H1 (cell line): Measurements from ENCODE around the gene IRAK1BP1. TPM values are rescaled to one million over a fixed set of nuclear protein-coding genes. Genes with fewer than 3 reads are reported as not detected.

Source experiments
- CTCF ChIA-PET: fragments of 300-600 bp; sonication (Branson Sonifier 250); formaldehyde crosslinking; loops from one replicate; lab custom pipeline; 2021; ENCODE audit not compliant: partially characterized antibody; lab: Charles Lee
- POLR2A ChIA-PET: fragments of 300-600 bp; sonication (Branson Sonifier 250); formaldehyde crosslinking; loops from one replicate; lab custom pipeline; 2021; ENCODE audit warnings: inconsistent platforms; ENCODE audit not compliant: partially characterized antibody; lab: Charles Lee
- DNase-seq, 2 experiments: peaks; one replicate each; pipeline versions ENCODE4 v3.0.0 to v3.0.0-alpha.2; 2010 to 2022; ENCODE audit warnings: low spot score in 2 of 2, low read depth in 1 of 2, mixed read lengths in 1 of 2
- FAIRE-seq: peaks from 2 replicates; lab custom pipeline; 2011; peaks lifted over from hg19 to GRCh38; lab: Jason Lieb, UNC
- H2AFZ ChIP-seq: 2 replicates; pipeline ENCODE4 v1.8.1; 2012; ENCODE audit warnings: low read length, inconsistent platforms
- H2AK5ac ChIP-seq: 2 replicates; pipeline ENCODE4 v1.6.1; 2013; ENCODE audit warnings: low read depth, low read length
- H2BK120ac ChIP-seq: replicated peaks from 2 replicates; pipeline ENCODE3; 2013; ENCODE audit warnings: low read depth, low read length, inconsistent platforms
- H2BK12ac ChIP-seq: 2 replicates; pipeline ENCODE4 v1.6.1; 2013; ENCODE audit warnings: low read depth, low read length
- H2BK15ac ChIP-seq: 2 replicates; pipeline ENCODE4 v1.6.1; 2013; ENCODE audit warnings: low read length
- H2BK20ac ChIP-seq: 2 replicates; pipeline ENCODE4 v1.6.1; 2013; ENCODE audit warnings: low read length
- H2BK5ac ChIP-seq: 2 replicates; pipeline ENCODE4 v1.6.1; 2013; ENCODE audit warnings: low read depth, low read length
- H3K14ac ChIP-seq: 2 replicates; pipeline ENCODE4 v1.6.1; 2013; ENCODE audit warnings: inconsistent platforms; ENCODE audit not compliant: insufficient read length
- H3K18ac ChIP-seq: 2 replicates; pipeline ENCODE4 v1.6.1; 2013; ENCODE audit warnings: low read length; ENCODE audit errors: extremely low read depth
- H3K23ac ChIP-seq: 2 replicates; pipeline ENCODE4 v1.6.1; 2013; ENCODE audit warnings: inconsistent platforms; ENCODE audit not compliant: insufficient read length
- H3K23me2 ChIP-seq: 2 replicates; pipeline ENCODE4 v1.6.1; 2013; ENCODE audit warnings: low read depth, low read length
- H3K27ac ChIP-seq: 2 replicates; pipeline ENCODE4 v1.6.1; 2011; ENCODE audit warnings: low read depth, low read length, inconsistent platforms
- H3K27me3 ChIP-seq, 4 experiments: replicated peaks in 1 of 4; 1 replicate in 1 of 4; 2 replicates in 3 of 4; pipeline versions ENCODE4 v1.6.1 to v1.8.1; 2011 to 2013; ENCODE audit warnings: low read length in 3 of 4, mild to moderate bottlenecking in 3 of 4, inconsistent platforms in 2 of 4, mixed read lengths in 2 of 4, moderate library complexity in 1 of 4; ENCODE audit not compliant: control insufficient read depth in 3 of 4, insufficient read depth in 3 of 4; ENCODE audit errors: extremely low read depth in 1 of 4
- H3K36me3 ChIP-seq, 4 experiments: 2 replicates each; pipeline versions ENCODE4 v1.6.1 to v1.8.1; 2011 to 2013; ENCODE audit warnings: mild to moderate bottlenecking in 4 of 4, low read length in 3 of 4, moderate library complexity in 2 of 4, control low read depth in 1 of 4, inconsistent platforms in 1 of 4; ENCODE audit not compliant: insufficient read depth in 4 of 4, control insufficient read depth in 2 of 4
- H3K4ac ChIP-seq: replicated peaks from 2 replicates; pipeline ENCODE3; 2013; ENCODE audit warnings: low read length, low read depth, mixed read lengths, inconsistent platforms; ENCODE audit not compliant: insufficient read length
- H3K4me1 ChIP-seq, 4 experiments: replicated peaks in 1 of 4; 1 replicate in 1 of 4; 2 replicates in 3 of 4; pipeline versions ENCODE4 v1.6.1 to v1.8.1; 2011 to 2013; ENCODE audit warnings: low read length in 3 of 4, inconsistent platforms in 2 of 4, mixed read lengths in 1 of 4; ENCODE audit not compliant: insufficient read depth in 4 of 4, control insufficient read depth in 3 of 4
- H3K4me2 ChIP-seq, 2 experiments: 2 replicates each; pipeline versions ENCODE4 v1.6.1 to v1.8.1; 2011 to 2013; ENCODE audit warnings: low read depth in 2 of 2, low read length in 2 of 2, control low read depth in 1 of 2, inconsistent platforms in 1 of 2, mild to moderate bottlenecking in 1 of 2; ENCODE audit not compliant: insufficient read depth in 1 of 2
- H3K4me3 ChIP-seq, 4 experiments: fragments of 200-600, 300-600 bp in 1 of 4; sonication (generic), shearing (Covaris generic), sonication (Bioruptor Twin) in 1 of 4; 2 replicates each; pipeline versions ENCODE4 v1.5.1 to v1.8.1; 2011 to 2016; ENCODE audit warnings: low read length in 4 of 4, low read depth in 3 of 4, control low read depth in 2 of 4, inconsistent platforms in 2 of 4, mild to moderate bottlenecking in 2 of 4, mixed read lengths in 1 of 4, moderate library complexity in 1 of 4; ENCODE audit not compliant: insufficient read depth in 2 of 4; ENCODE audit errors: extremely low read depth in 1 of 4
- H3K56ac ChIP-seq: replicated peaks from 2 replicates; pipeline ENCODE3; 2013; ENCODE audit warnings: low read depth, mild to moderate bottlenecking, mixed read lengths, low read length, inconsistent platforms; ENCODE audit not compliant: insufficient read length
- H3K79me1 ChIP-seq: 2 replicates; pipeline ENCODE4 v1.6.1; 2013; ENCODE audit warnings: low read depth, low read length, control low read depth
- H3K79me2 ChIP-seq, 2 experiments: 2 replicates each; pipeline versions ENCODE4 v1.6.1 to v1.8.1; 2012 to 2013; ENCODE audit warnings: low read length in 2 of 2, mild to moderate bottlenecking in 2 of 2, inconsistent platforms in 1 of 2; ENCODE audit not compliant: insufficient read depth in 2 of 2, control insufficient read depth in 1 of 2
- H3K9ac ChIP-seq, 4 experiments: replicated peaks in 1 of 4; 1 replicate in 1 of 4; 2 replicates in 3 of 4; pipeline versions ENCODE4 v1.6.1 to v1.8.1; 2011 to 2013; ENCODE audit warnings: low read depth in 3 of 4, low read length in 3 of 4, control low read depth in 2 of 4, mild to moderate bottlenecking in 2 of 4, moderate library complexity in 2 of 4, inconsistent platforms in 1 of 4; ENCODE audit errors: extremely low read depth in 1 of 4
- H3K9me3 ChIP-seq, 2 experiments: 2 replicates each; pipeline versions ENCODE4 v1.6.1 to v1.8.1; 2012 to 2013; ENCODE audit warnings: mild to moderate bottlenecking in 2 of 2, moderate library complexity in 2 of 2, control low read depth in 1 of 2, inconsistent platforms in 1 of 2, low read depth in 1 of 2, low read length in 1 of 2, mixed read lengths in 1 of 2; ENCODE audit not compliant: insufficient read depth in 2 of 2
- H4K20me1 ChIP-seq, 2 experiments: replicated peaks in 1 of 2; 2 replicates each; pipeline versions ENCODE3 to v1.8.1; 2011 to 2013; ENCODE audit warnings: inconsistent platforms in 2 of 2, low read length in 2 of 2, mild to moderate bottlenecking in 1 of 2; ENCODE audit not compliant: insufficient read depth in 2 of 2, control insufficient read depth in 1 of 2
- H4K5ac ChIP-seq: 2 replicates; pipeline ENCODE4 v1.6.1; 2013; ENCODE audit warnings: low read length, low read depth, mixed read lengths, inconsistent platforms; ENCODE audit not compliant: insufficient read length
- H4K8ac ChIP-seq: 2 replicates; pipeline ENCODE4 v1.8.0; 2013; ENCODE audit warnings: mild to moderate bottlenecking, moderate library complexity, low read length, inconsistent platforms; ENCODE audit not compliant: insufficient read depth; ENCODE audit errors: extremely low read depth
- H4K91ac ChIP-seq: replicated peaks from 2 replicates; pipeline ENCODE3; 2013; ENCODE audit warnings: low read length, mixed read lengths, inconsistent platforms; ENCODE audit not compliant: insufficient read length
- BACH1 ChIP-seq: IDR thresholded peaks from 2 replicates; pipeline ENCODE4 v1.6.1; 2012; ENCODE audit warnings: low read length, improper control_type of control experiment
- GABPA ChIP-seq: IDR thresholded peaks from 2 replicates; pipeline ENCODE4 v1.6.1; 2011; ENCODE audit warnings: mild to moderate bottlenecking, low read length, moderate library complexity, borderline replicate concordance; ENCODE audit not compliant: insufficient read depth
- PHF8 ChIP-seq: fragments of 200-600 bp; sonication (generic); conservative IDR thresholded peaks from 2 replicates; pipeline ENCODE4 v1.7.1; 2012; ENCODE audit warnings: low read depth, mild to moderate bottlenecking, inconsistent platforms, low read length, moderate library complexity
- ZNF274 ChIP-seq: IDR thresholded peaks from 2 replicates; pipeline ENCODE4 v1.7.0; 2012; ENCODE audit warnings: low read length, borderline replicate concordance; ENCODE audit errors: extremely low read depth
- WGBS, 2 experiments: shearing (Covaris generic) in 1 of 2; methylation state at CpG; one replicate each; pipeline versions ENCODE4 v1.1.6 to v1.1.7; 2013 to 2015; ENCODE audit warnings: low lambda C conversion rate in 2 of 2, mixed read lengths in 2 of 2, inconsistent platforms in 1 of 2, low coverage in 1 of 2, missing lambda C conversion rate in 1 of 2; ENCODE audit not compliant: insufficient replicate concordance in 2 of 2, insufficient coverage in 1 of 2, insufficient read length in 1 of 2; ENCODE audit errors: extremely low coverage in 1 of 2, missing lambda C conversion rate in 1 of 2; 5-methylcytosine and 5-hydroxymethylcytosine counted together
- polyA plus RNA-seq, 7 experiments: library from polyadenylated mRNA; depleted of rRNA in 3 of 7; stranded (reverse) in 5 of 7; unstranded in 2 of 7; fragments of >200 nt in 5 of 7; fragments of 200-250 nt in 2 of 7; gene quantifications; 1 replicate in 5 of 7; 2 replicates in 1 of 7; 4 replicates in 1 of 7; pipeline versions ENCODE4 v1.2.1 to v1.2.3, GENCODE V29; 2011 to 2013; ENCODE audit warnings: missing spikeins in 2 of 7, mixed read lengths in 2 of 7
- total RNA-seq: library from RNA; stranded (reverse); fragmentation: NEBNext Ultra II Directional; extraction: Animal tissue kit (Norgen Biotek cat#: 25700); gene quantifications from 2 replicates; pipeline ENCODE4 v1.2.1, GENCODE V29; 2021

Gene IRAK1BP1
- total and polyA plus RNA-seq, 2 of the 8 experiments (the other 6 are each of a cell fraction or from before 2014, with no cell fraction given), result 3.7 to 4.7 TPM

GRCh38 chr6:78925317-78925716, 58.0 kb downstream of the IRAK1BP1 start:
- H2BK20ac ChIP-seq, result no peak overlapping the region
- POLR2A ChIA-PET, result no interaction called here
- H2BK12ac ChIP-seq, result no peak overlapping the region
- no peak overlapping the region for H4K8ac ChIP-seq
- no peak overlapping the region for H4K91ac ChIP-seq
- H3K79me2 ChIP-seq, result no peaks in the 10 kb centered on the region
- H3K4me1 ChIP-seq, result no peaks in the 10 kb centered on the region
- H3K14ac ChIP-seq, result no peak overlapping the region
- WGBS, 2 experiments, result 92% methylated on average over 3 of the region's 3 CpGs; no CpG with 5 or more reads in 1 of the 2 experiments
- H2BK15ac ChIP-seq, result no peak overlapping the region
- no peak overlapping the region for H4K5ac ChIP-seq
- H2BK5ac ChIP-seq, result no peak overlapping the region
- H3K79me1 ChIP-seq, result no peaks in the 10 kb centered on the region
- H3K9ac ChIP-seq, result no peak overlapping the region
- no peak overlapping the region for H3K23ac ChIP-seq
- no peak overlapping the region for H2AK5ac ChIP-seq
- H2BK120ac ChIP-seq, result no peak overlapping the region
- H3K4me3 ChIP-seq, result no peak overlapping the region
- no peak overlapping the region for H3K27ac ChIP-seq
- H3K4ac ChIP-seq, result no peak overlapping the region
- H3K18ac ChIP-seq, result no peak overlapping the region
- FAIRE-seq, result no peak
- no peaks in the 10 kb centered on the region for H4K20me1 ChIP-seq
- no peaks in the 10 kb centered on the region for H3K23me2 ChIP-seq
- DNase-seq, result no peak
- H3K4me2 ChIP-seq, result no peak overlapping the region
- CTCF ChIA-PET, result no interaction called here
- H2AFZ ChIP-seq, result no peak overlapping the region
- H3K36me3 ChIP-seq, result no peaks in the 10 kb centered on the region
- no peak overlapping the region for H3K56ac ChIP-seq
- peaks cover 0 to 6% of the 10 kb centered on the region in 2 experiments; a peak in 1 of 4 replicates for H3K9me3 ChIP-seq
- no peaks in the 10 kb centered on the region for H3K27me3 ChIP-seq
- TF ChIP-seq BACH1 (no peak), GABPA (no peak), PHF8 (no peak), ZNF274 (no peak)
